GM20000 (cell line): Measurements from ENCODE around the gene HRH2.

Experiments used
- DNase-seq: peaks from one replicate; pipeline ENCODE4 v3.0.0; 2012; ENCODE audit warnings: low spot score
- TF ChIP-seq, protein P1 (sequence below): IDR thresholded peaks from 2 replicates; pipeline ENCODE4 v1.5.1; 2012; ENCODE audit warnings: mild to moderate bottlenecking, control low read depth; ENCODE audit errors: extremely low read depth, missing control alignments

HRH2 gene

GRCh38 chr5:175683231-175683630, 25.4 kb downstream of the HRH2 start:
- DNase-seq: no peak
- TF ChIP-seq, protein P1, sequence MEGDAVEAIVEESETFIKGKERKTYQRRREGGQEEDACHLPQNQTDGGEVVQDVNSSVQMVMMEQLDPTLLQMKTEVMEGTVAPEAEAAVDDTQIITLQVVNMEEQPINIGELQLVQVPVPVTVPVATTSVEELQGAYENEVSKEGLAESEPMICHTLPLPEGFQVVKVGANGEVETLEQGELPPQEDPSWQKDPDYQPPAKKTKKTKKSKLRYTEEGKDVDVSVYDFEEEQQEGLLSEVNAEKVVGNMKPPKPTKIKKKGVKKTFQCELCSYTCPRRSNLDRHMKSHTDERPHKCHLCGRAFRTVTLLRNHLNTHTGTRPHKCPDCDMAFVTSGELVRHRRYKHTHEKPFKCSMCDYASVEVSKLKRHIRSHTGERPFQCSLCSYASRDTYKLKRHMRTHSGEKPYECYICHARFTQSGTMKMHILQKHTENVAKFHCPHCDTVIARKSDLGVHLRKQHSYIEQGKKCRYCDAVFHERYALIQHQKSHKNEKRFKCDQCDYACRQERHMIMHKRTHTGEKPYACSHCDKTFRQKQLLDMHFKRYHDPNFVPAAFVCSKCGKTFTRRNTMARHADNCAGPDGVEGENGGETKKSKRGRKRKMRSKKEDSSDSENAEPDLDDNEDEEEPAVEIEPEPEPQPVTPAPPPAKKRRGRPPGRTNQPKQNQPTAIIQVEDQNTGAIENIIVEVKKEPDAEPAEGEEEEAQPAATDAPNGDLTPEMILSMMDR: no peak

DNA sequence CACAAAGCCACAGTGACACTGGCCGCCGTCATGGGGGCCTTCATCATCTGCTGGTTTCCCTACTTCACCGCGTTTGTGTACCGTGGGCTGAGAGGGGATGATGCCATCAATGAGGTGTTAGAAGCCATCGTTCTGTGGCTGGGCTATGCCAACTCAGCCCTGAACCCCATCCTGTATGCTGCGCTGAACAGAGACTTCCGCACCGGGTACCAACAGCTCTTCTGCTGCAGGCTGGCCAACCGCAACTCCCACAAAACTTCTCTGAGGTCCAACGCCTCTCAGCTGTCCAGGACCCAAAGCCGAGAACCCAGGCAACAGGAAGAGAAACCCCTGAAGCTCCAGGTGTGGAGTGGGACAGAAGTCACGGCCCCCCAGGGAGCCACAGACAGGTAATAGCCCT, 26.1 kb downstream of the HRH2 start:
- TF ChIP-seq, protein P1: no peak
- no peak for DNase-seq

GRCh38 chr5:175684931-175685330, 27.1 kb downstream of the HRH2 start:
- no peak for DNase-seq
- TF ChIP-seq, protein P1: no peak

- TF ChIP-seq, protein P1: no peak
- DNase-seq: no peak
These were observed 28.0 kb downstream of the HRH2 start for GRCh38 chr5:175685701-175686350.

DNA sequence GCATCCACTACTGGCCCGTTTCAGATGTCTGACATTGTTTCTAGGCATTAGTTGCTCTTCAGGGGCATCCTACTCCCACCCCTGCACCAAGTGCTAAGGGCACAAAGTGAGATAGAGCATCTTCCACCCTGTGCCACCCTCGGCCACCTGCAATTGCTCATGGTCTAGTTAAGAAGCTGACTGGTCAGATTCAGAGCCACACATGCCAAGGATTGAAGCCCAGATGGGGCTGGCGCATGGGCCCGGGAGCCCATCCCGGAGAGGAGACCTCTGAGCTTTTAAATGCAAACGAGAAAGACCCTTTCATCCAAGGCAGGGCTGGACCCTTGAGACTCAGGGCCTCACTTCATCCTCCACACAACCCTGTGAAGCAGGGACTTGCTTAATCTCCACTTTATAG, 28.5 kb downstream of the HRH2 start:
- TF ChIP-seq, protein P1: no peak
- DNase-seq: no peak

GRCh38 chr5:175686826-175687225, 29.0 kb downstream of the HRH2 start:
- TF ChIP-seq, protein P1: no peak
- DNase-seq: no peak

DNA sequence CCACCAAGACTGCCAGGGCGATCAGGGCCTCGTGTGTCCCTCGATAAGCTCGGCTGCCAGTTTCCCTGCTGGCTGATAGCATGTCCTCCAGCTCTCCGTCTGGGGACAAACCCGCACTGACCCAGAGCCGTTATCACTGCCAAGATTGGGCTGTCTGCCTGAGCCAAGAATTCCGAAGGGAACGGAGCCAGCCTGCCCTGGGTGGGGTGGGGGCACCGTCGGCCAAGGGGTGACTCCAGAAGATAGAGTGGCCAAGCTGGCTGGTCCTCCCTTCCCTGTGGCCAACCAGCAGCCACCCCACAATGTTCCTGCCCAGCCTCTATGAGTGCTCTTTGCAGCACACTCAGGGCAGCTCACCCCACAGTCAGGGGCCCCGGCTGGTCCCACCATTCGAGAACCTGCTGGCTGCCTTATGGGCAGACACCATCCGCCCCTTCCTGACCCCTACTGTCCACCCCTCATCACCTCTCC, 29.4 kb downstream of the HRH2 start:
- TF ChIP-seq, protein P1: no peak

More for the DNA sequence above, 29.4 kb downstream of the HRH2 start:
- no peak for DNase-seq
